GM18867 (cell line): ENCODE results near the gene CAV1.

Experiments used
- ATAC-seq: cut with Tn5 transposase; IDR thresholded peaks from one replicate; pipeline ENCODE4 v1.9.1; 2021; ENCODE audit warnings: mild to moderate bottlenecking, moderate library complexity; ENCODE audit not compliant: unreplicated experiment

Gene CAV1

DNA sequence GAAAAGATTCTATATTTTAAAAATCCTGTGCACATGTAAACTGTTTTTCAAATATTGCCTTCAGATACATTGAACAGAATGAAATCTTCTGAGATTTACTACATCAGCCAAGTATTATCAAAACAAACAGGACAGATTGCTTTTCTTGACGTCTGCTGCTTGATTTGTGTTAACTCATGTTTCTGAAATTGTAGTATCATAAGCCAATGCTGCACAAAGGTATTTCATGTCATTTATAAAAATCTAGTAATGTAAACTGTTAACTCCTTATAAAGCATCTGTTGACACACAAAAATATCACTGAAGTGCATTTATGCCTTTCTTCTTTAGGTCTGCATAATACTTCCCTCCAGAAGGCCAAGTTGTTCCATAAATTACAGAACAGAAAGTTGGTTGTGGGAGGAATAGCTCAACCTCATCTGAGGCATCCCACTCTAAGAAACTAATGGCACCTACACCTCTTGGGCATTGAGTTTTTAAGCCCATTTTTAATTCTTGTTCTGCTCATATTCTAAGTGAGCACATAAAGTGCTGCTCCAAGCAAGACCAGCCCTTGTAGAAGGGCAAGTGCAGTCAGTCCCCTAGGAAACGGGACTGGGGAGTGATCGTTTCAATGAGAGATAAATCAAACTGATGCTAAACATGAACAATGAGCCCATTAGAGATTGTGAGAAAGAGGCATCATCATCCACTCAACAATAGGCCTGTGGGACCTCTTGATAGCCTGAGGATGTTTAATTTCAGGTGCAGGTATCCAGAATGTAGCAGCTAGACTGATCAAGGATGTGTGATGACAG, 28.5 kb downstream of the CAV1 start:
- no peak for ATAC-seq

DNA sequence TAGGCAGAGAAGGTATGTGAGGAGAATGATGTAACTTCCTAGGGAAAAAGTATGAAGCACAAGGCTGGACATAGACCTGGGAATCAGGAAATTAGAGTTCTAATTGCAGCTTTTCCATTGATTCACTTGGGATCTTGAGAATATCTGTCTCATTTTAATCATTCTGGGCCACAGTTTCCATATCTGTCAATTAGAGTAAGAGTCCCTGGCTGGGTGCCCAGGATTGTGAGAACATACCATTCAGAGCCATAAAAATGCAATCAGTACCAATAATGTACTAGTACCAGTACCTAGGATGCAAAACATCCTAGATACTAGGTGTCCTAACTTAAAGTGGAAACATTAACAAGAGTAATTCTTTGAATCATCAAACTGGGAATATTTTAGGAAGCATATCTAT, 29.6 kb downstream of the CAV1 start:
- no peak for ATAC-seq

DNA sequence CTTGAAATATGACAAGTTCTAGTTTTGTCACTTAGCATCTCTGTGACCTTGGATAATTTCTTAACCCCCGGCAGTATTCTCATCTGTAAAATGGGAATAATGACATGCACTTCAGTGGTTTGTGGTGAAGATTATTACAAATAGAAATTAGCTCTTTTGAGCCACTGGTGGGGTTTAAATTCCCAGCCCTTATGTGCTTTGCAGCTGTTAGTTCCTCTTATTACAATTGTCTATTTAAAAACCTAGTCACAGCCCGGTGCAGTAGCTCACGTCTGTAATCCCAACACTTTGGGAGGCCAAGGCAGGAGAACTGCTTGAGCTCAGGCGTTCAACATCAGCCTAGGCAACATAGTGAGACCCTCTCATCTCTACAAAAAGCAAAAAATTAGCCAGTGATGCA, 30.1 kb downstream of the CAV1 start:
- ATAC-seq: no peak

DNA sequence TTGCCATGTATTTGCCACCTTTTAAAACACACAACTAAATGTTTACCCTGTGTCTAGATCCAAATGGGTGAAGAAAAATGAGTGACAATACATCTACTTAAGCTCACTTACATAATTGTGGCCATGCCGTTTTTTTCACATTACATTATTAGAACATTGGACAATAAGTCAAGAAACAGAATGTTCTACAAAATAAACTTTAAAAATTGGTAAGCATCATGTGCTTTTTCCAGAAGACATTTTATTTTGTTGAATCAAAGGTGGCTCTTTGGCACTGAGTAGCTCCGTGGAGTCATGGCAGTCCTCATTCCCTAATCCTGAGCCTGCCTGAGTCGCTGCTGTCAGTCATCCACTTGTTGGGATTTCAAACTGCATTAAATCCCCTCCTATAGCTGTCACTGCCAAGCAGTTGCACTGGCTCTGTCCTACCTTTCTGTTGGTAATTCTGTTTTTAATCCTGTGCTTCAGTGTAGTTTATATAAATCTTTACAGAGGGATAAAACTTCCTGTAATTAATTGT, 32.3 kb downstream of the CAV1 start:
- no peak for ATAC-seq

DNA sequence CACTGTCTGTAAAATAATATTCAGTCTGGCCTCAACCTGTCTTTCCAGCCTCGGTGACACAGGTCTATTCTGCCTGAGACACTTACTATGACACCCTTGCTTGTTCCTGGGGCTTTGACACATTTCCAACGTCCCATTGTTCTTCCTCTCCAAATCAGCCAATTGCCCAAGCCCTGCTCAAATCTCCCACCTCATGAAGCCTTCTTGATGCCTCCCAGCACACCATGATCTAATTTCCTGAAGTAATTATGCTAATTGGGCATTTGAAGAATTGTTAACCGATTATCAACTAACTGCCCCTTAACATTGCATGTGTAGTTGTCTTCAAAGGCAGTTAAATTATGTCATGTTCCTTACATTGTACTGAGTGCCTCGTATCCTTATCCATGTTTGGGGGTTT, 33.1 kb downstream of the CAV1 start:
- no peak for ATAC-seq

DNA sequence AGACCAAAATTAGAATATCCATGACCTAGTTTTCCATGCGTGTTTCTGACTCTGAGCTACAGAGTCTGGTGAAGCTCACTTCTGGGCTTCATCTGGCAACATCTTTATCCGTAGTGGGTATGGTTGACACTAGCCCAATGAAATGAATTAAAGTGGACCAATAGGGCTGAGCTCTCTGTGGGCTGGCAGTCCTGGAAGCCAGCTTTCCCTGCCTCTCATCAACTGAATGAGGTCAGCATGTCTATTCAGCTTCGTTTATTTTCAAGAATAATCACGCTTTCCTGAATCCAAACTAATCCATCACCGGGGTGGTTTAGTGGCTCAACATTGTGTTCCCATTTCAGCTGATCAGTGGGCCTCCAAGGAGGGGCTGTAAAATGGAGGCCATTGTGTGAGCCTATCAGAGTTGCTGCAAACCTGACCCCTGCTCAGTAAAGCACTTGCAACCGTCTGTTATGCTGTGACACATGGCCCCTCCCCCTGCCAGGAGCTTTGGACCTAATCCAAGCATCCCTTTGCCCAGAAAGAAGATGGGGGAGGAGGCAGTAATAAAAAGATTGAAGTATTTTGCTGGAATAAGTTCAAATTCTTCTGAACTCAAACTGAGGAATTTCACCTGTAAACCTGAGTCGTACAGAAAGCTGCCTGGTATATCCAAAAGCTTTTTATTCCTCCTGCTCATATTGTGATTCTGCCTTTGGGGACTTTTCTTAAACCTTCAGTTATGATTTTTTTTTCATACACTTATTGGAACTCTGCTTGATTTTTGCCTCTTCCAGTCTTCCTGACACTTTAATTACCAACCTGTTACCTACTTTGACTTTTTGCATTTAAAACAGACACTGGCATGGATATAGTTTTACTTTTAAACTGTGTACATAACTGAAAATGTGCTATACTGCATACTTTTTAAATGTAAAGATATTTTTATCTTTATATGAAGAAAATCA, 35.5 kb downstream of the CAV1 start:
- no peak for ATAC-seq

DNA sequence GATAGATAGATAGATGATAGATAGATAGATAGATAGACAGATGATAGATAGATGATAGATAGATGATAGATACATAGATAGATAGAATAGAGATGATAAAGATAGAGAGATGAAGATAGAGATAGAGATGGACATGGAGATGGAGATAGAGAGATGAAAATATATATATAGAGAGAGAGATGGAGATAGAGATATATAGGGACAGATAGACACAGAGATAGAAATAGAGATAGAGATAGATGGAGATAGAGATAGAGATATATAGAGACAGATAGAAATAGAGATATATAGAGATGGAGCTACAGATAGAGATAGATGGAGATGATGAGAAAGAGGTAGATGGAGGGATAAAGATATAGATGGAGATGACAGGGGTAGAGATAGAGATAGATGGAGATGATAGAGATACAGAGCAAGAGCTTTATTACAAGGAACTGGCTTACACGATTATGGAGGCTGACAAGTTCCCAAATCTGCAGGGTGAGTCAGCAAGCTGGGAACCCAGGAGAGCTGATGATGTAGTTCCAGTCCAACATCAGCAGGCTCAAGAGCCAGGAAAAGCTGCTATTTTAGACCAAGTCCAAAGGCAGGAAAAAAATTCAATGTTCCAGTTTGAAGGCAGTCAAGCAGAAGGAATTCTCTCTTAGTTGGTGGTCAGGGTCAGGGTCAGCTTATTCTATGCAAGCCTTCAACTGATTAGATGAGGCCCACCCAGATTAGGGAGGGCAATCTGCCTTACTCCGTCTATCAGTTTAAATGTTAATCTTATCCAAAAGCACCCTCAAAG, 37.1 kb downstream of the CAV1 start:
- ATAC-seq: no peak

DNA sequence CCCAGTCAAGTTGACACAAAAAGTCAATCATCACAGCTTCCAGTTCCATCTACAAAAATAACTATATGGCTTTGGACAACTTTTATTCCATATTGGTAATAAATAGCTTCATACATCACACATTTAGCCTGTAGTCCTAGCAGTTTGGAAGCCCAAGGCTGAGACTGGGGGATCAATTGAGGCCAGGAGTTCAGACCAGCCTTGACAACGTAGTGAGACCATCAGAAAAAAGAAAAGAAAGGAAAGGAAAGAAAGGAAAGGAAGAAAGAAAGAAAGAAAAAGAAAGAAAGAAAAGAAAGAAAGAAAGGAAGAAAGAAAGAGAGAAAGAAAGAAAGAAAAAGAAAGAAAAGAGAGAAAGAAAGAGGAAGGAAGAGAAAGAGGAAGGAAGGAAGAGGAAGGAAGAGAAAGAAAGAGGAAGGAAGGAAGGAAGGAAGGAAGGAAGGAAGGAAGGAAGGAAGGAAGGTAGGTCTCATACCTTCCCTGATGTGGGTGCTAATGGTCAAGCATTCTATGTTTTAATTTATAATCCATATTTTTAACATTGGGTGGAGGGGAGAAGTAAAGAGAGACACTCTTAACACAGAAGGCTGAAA, 37.8 kb downstream of the CAV1 start:
- no peak for ATAC-seq

DNA sequence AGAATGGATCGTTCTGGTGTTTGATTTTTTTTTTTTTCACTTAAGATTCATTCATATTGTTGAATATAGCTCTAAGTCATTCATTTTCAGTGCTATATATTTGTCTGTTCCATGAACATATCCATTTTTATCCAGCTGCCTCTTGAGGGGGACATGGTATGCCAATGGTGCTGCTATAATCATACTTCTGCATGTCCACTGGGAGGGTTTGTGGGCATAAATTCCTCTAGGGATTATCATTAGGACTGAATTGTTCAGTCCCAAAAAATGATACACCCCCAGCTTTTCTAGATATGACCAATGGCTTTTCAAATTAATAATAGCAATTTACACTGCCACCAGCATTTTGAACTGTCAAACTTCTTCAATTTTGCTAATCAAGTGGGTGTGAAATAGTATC, 41.1 kb downstream of the CAV1 start:
- no peak for ATAC-seq

DNA sequence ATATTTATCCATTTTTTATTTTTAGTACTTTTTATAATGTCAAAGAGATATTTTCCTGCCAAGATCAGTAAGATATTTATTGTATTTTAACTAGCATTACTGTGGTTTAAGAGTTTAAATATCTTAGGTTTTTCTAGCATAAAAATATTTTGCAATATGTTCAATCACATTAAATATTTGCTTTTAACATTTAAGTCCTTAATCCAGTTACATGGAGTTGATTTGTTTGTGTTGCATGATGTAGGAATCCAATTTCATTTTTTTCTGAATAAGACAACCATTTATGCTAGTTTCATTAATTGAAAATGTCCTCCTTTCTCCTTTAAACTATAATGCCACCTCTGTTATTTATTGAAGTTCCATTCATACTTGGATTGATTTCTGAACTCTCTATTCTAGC, 41.8 kb downstream of the CAV1 start:
- ATAC-seq: no peak

DNA sequence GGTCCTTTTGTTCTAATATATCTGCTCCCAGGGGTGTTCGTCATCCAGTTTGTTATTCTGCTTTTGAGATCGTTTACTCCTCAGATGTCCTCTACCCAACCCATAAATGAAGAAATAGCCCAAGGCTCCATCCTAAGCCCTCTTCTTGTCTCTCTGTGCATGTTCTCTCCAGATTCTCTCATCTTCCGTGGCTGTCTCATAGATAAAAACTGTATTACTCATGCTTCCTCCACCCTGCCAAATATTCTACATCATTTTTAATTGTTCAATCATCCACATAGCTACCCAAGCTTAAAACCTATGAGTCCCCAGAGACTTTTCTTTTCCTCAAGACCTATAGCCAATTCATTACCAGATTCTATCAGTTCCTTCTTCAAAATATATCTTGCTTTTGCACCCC, 44.9 kb downstream of the CAV1 start:
- no peak for ATAC-seq

DNA sequence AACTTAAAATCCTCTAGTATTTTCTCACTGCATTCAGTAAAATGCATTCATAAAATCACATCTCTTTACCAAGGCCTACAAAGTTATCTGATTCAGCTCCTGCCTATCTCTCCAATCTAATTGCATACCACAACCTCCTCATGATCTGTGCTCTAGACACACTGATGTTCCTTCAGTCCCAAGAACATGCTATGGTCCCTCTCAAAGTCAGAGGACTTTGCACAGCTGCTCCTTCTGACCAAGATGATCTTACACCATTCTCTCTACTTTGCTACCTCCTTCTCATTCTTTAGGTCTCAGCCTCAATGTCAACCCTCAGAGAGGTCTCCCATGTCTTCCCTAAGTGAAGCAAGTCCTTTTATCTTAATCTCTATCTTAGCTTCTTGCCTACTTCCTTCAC, 45.5 kb downstream of the CAV1 start:
- no peak for ATAC-seq

DNA sequence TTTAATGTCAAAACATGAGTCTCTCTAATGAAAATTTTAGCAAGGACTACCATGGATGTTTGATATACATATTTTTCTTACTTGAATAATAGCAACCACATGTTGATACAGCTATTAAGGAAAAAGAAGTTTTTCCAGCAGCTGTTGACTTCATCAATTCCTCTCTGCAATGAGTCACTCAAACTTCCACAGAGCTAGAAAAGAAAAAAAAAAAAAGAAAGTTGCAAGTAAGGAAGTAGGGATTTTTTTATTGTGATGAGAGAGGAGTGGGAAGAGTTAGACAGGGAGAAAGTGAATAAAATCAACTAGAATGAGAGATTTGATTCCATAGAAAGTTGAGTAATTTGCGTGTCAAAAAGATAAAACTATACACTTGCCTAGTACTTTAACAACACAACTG, 46.2 kb downstream of the CAV1 start:
- ATAC-seq: no peak

DNA sequence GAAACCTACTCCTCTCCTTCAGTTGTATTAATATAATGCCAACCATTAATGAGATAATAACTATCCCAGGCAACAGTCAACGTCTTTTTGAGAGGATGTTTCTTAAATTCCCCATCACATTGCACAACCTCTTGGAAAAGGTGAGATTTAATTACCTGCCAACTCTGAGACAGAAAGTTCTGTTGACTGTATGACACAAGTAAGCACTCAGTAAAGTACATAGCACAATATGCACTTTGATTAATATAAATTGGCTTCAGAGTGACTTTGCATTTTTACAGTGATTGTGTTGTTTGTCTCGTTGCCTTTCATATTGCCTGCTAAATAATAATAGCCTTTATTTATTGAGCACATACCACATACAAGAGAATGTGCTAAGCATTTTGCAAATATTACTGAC, 46.7 kb downstream of the CAV1 start:
- no peak for ATAC-seq

DNA sequence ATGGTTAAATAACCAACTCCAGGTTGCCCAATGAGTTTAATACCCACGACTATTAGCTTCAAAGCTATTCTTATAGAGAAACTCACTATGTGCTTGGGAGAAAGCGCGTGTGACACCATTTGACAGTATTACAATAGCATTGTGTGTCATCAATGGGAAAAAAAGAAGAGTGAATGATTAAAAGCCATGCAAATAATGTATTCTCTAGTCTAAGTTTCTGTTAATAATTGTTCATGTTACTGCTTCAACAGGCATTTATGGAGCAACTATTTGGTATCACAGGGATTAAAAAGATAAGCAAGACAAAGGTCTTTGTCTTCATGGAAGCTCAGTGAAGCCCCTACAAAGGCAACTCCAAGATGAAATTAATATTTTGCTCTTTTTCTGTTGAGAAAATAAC, 47.2 kb downstream of the CAV1 start:
- ATAC-seq: no peak

DNA sequence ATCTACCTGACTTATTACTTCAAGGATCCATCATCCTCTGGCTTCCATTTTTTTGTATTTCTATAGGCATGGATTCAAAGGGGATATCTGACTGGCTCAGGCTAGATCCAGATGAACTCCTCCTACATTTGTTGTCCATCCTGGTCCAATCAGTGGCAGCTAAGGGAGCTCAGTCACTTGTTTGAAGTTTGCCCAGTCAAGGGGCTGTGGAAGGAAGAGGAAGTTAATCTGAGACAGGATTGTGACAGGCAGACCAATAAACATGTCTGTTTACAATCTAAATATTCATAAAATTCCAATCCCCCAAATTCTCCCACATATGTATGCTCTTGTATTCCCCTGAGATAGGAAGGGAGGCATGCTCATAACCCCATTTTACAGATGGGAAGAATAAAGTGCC, 48.7 kb downstream of the CAV1 start:
- ATAC-seq: no peak

DNA sequence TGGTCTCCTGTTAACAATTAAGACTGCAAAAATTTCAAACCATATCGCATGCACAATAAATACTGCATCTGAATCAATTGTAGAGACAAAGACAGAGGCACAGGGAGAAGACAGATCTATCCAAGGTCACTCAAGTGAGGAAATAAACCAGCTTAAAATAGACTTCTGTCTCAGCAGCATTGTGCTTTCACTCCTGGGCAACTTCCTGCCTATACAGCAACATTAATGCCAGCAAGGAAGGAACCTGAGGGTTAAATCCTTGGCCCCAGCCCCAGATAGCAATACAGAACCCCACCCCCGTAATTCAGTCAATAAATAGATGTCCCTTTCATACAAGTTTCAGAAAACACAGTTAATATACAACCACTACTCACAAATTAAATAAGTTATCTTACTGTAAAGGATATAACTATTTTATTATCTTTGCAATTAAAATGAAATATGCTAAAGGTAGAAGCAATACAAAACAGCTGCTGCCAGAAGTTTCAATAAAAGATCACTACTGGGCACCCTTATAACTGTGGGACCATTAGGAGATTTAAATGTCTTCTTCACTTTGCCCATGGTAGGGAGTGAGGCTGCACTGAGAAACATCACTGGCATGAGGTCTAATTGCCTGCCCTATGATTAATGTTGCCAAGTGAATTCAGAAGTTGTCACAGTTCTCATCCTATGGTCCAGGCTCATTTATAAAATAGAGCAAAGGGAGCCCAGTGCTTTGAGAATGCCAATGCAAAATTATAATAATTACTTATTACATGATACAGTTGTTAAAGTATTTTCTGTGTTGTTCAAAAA, 49.4 kb downstream of the CAV1 start:
- no peak for ATAC-seq

DNA sequence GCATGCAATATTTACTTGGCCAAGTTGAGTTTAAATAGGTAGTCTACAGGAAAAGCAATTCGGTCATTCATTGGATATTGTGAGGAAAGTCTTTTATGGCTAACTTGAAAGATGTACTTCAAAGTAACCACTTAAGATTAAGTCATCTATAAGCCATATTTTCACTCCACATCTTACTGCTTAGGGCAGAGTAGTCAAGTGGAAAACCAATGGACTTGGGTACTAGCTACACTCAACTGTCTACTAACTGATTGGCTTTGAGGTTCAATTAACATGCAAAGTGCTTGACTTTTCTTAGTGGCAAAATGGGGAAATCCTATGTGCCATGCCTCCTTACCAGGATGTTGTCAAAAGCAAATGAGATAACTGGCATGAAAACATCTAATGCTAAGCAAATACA, 51.0 kb downstream of the CAV1 start:
- no peak for ATAC-seq

DNA sequence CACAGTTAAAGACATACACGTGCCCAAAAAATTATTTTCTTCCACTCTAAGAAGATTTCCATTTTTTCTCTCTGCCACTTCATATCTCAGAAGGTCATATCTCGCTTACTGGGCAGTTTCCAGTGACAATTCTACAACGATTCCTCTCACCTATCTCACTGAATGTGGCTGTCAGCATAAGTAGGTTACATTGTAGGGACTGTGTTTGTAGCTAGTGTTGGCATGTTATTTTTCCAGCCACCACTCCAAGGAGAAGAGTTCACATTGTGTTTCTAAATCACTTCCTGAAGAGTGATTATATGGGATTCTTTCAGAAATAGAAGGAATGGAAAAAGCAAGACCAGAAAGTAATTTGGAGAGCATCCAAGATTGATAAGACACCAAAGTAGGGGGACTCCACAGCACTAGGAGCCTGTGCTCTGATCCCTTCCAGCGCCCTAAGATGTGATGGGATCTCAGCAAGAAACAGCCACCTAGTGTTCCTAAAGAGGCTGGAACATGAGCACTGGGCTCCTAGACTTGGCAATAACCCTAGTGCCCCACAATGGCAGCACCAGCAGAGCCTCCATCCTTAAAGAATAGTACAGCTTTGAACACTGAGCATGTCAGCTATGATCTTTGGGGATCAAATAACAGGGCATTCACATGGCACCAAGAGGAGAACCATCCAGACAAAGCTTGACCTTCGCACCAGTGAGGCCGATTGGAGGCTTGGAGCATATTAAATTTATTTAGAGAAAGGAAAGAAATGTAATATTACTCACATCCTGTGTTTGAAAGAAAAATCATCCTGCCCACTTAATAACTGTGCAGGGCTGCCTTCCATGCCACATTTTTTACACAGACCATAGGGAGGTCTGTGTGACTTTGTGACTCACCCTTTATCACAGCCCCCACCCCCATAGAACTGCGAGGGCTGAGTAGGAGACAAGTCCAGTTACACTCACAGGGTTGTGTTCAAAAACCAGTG, 51.8 kb downstream of the CAV1 start:
- no peak for ATAC-seq
